HepG2 (cell line): ENCODE results near the gene GABBR2. TPM values are rescaled to one million over a fixed set of nuclear protein-coding genes. Genes with fewer than 3 reads are reported as not detected.

Source experiments
- ATAC-seq: fragments of 200-7000 bp; cut with Tn5 transposase; 3 replicates; pipeline ENCODE4 v1.9.1; 2020; ENCODE audit warnings: mild to moderate bottlenecking, moderate library complexity
- BruUV-seq: library from RNA; stranded (reverse); fragments of 400-500 nt; replicated peaks from 2 replicates; lab custom pipeline; 2021; lab: Mats Ljungman, UMichigan
- CTCF ChIA-PET: fragments of 300-600 bp; formaldehyde crosslinking; extraction: SDS; loops from one replicate; lab custom pipeline; 2021; ENCODE audit warnings: low total read pairs, inconsistent platforms, low intra/inter-chr PET ratio; lab: Yijun Ruan, JAX
- POLR2A ChIA-PET: fragments of 350-600 bp; sonication (Branson Sonifier 250); formaldehyde crosslinking; loops from one replicate; lab custom pipeline; 2020; ENCODE audit warnings: antibody characterized with exemption, inconsistent platforms; lab: Yijun Ruan, JAX
- DNase-seq: peaks from one replicate; pipeline ENCODE4 v3.0.0-alpha.2; 2015; ENCODE audit warnings: low spot score
- FAIRE-seq: peaks from 3 replicates; lab custom pipeline; 2011; peaks lifted over from hg19 to GRCh38; lab: Jason Lieb, UNC
- H2AFZ ChIP-seq: one replicate; pipeline ENCODE4 v1.6.1; 2011; ENCODE audit warnings: low read length, inconsistent platforms
- H3K27ac ChIP-seq: fragments of 300-600 bp; 3 replicates; pipeline ENCODE4 v1.8.0; 2011; ENCODE audit warnings: mixed run types, mild to moderate bottlenecking, mixed read lengths, low read length, inconsistent platforms; ENCODE audit not compliant: insufficient read depth; ENCODE audit errors: extremely low read length
- H3K27me3 ChIP-seq, 2 experiments: fragments of 200-600 bp in 1 of 2; 2 replicates in 1 of 2; 3 replicates in 1 of 2; pipeline versions ENCODE4 v1.6.0 to v1.8.0; 2011; ENCODE audit warnings: low read length in 2 of 2, mild to moderate bottlenecking in 2 of 2, moderate library complexity in 2 of 2, inconsistent platforms in 1 of 2; ENCODE audit not compliant: insufficient read depth in 2 of 2, control insufficient read depth in 1 of 2
- H3K36me3 ChIP-seq, 2 experiments: fragments of 200-600 bp in 1 of 2; replicated peaks in 1 of 2; 2 replicates in 1 of 2; 3 replicates in 1 of 2; pipeline versions ENCODE4 v1.5.1 to v1.8.0; 2011; ENCODE audit warnings: low read length in 2 of 2, inconsistent platforms in 1 of 2; ENCODE audit not compliant: insufficient read depth in 2 of 2, control insufficient read depth in 1 of 2
- H3K4me1 ChIP-seq: 2 replicates; pipeline ENCODE4 v1.5.1; 2012; ENCODE audit warnings: low read length, inconsistent platforms; ENCODE audit not compliant: insufficient read depth
- H3K4me2 ChIP-seq: 2 replicates; pipeline ENCODE4 v1.6.0; 2011; ENCODE audit warnings: low read depth, low read length, inconsistent platforms
- H3K4me3 ChIP-seq, 3 experiments: fragments of 200-600 bp in 1 of 3; sonication (generic), shearing (Covaris generic) in 1 of 3; replicated peaks in 1 of 3; 2 replicates each; pipeline ENCODE4 v1.5.1; 2011 to 2016; ENCODE audit warnings: low read length in 3 of 3, inconsistent platforms in 2 of 3, low read depth in 2 of 3, mild to moderate bottlenecking in 2 of 3, control low read depth in 1 of 3, mixed read lengths in 1 of 3; ENCODE audit not compliant: insufficient read depth in 1 of 3
- H3K79me2 ChIP-seq: one replicate; pipeline ENCODE4 v1.6.1; 2011; ENCODE audit warnings: low read length, inconsistent platforms; ENCODE audit not compliant: insufficient read depth
- H3K9ac ChIP-seq: 2 replicates; pipeline ENCODE4 v1.6.0; 2011; ENCODE audit warnings: mild to moderate bottlenecking, low read depth, low read length, inconsistent platforms; ENCODE audit not compliant: insufficient read depth
- H3K9me3 ChIP-seq: 2 replicates; pipeline ENCODE4 v1.5.1; 2012; ENCODE audit warnings: mild to moderate bottlenecking, low read length
- H4K20me1 ChIP-seq: 2 replicates; pipeline ENCODE4 v1.6.0; 2011; ENCODE audit warnings: inconsistent platforms, mild to moderate bottlenecking, low read length, moderate library complexity; ENCODE audit not compliant: insufficient read depth
- EZH2 ChIP-seq: conservative IDR thresholded peaks from 2 replicates; pipeline ENCODE4 v1.6.1; 2012; ENCODE audit warnings: mild to moderate bottlenecking, low read depth, low read length, moderate library complexity
- GLI4 ChIP-seq: sonication (generic); formaldehyde crosslinking; IDR thresholded peaks from 2 replicates; pipeline ENCODE4 v1.5.1; 2020; ENCODE audit warnings: missing genetic modification reagents, mild to moderate bottlenecking, moderate library complexity, borderline replicate concordance
- HMG20B ChIP-seq: conservative IDR thresholded peaks from 2 replicates; pipeline ENCODE4 v1.6.1; 2016; ENCODE audit warnings: missing genetic modification reagents, missing compliant biosample characterization
- KDM2A ChIP-seq: sonication (generic); formaldehyde crosslinking; IDR thresholded peaks from 2 replicates; pipeline ENCODE4 v1.4.0; 2020; ENCODE audit warnings: low read depth, missing genetic modification reagents, borderline replicate concordance
- MED1 ChIP-seq: sonication (generic); formaldehyde crosslinking; IDR thresholded peaks from 2 replicates; pipeline ENCODE4 v1.4.0; 2020; ENCODE audit warnings: missing genetic modification reagents
- PAF1 ChIP-seq: IDR thresholded peaks from 2 replicates; pipeline ENCODE4 v1.6.1; 2016; ENCODE audit warnings: missing genetic modification reagents, missing compliant biosample characterization
- TOPORS ChIP-seq: sonication (generic); formaldehyde crosslinking; IDR thresholded peaks from 2 replicates; pipeline ENCODE4 v1.8.0; 2023; ENCODE audit warnings: mild to moderate bottlenecking, missing genetic modification reagents
- TP53 ChIP-seq: sonication (generic); formaldehyde crosslinking; conservative IDR thresholded peaks from 2 replicates; pipeline ENCODE4 v1.4.0; 2020; ENCODE audit warnings: missing genetic modification reagents
- ZBTB21 ChIP-seq: sonication (generic); formaldehyde crosslinking; IDR thresholded peaks from 2 replicates; pipeline ENCODE4 v1.4.0; 2020; ENCODE audit warnings: missing genetic modification reagents
- ZHX2 ChIP-seq, 2 experiments: sonication (generic) in 1 of 2; formaldehyde crosslinking in 1 of 2; IDR thresholded peaks; 2 replicates each; pipeline versions ENCODE4 v1.6.1 to v1.9.0; 2014 to 2022; ENCODE audit warnings: antibody characterized with exemption in 1 of 2, borderline replicate concordance in 1 of 2, inconsistent platforms in 1 of 2, low read depth in 1 of 2, missing genetic modification reagents in 1 of 2
- ZNF160 ChIP-seq: sonication (generic); formaldehyde crosslinking; IDR thresholded peaks from 2 replicates; pipeline ENCODE4 v1.8.0; 2022; ENCODE audit warnings: mild to moderate bottlenecking, inconsistent platforms, missing genetic modification reagents
- ZNF337 ChIP-seq: sonication (generic); formaldehyde crosslinking; IDR thresholded peaks from 2 replicates; pipeline ENCODE4 v1.5.1; 2020; ENCODE audit warnings: missing genetic modification reagents, low read depth, mild to moderate bottlenecking, borderline replicate concordance
- ZNF343 ChIP-seq: sonication (generic); formaldehyde crosslinking; IDR thresholded peaks from 2 replicates; pipeline ENCODE4 v1.4.0; 2020; ENCODE audit warnings: mild to moderate bottlenecking, missing genetic modification reagents
- ZNF503 ChIP-seq: sonication (generic); formaldehyde crosslinking; IDR thresholded peaks from 2 replicates; pipeline ENCODE4 v1.4.0; 2020; ENCODE audit warnings: missing genetic modification reagents
- ZNF704 ChIP-seq: sonication (generic); formaldehyde crosslinking; IDR thresholded peaks from 2 replicates; pipeline ENCODE4 v1.8.1; 2023; ENCODE audit warnings: mild to moderate bottlenecking, inconsistent platforms, moderate library complexity, missing genetic modification reagents, borderline replicate concordance
- WGBS: methylation state at CpG from one replicate; pipeline ENCODE4 v1.1.6; 2017; ENCODE audit warnings: low lambda C conversion rate; 5-methylcytosine and 5-hydroxymethylcytosine counted together
- in situ Hi-C: cut with HindIII; loops from 2 replicates; pipeline ENCODE4 v1.10.0; 2017; ENCODE audit warnings: low pct_unique_long_range_greater_than_20kb; ENCODE audit not compliant: extremely low pct_ligation_motif_present
- intact Hi-C: fragments of 100-400 bp; cut with micrococcal nuclease; formaldehyde crosslinking; loops from one replicate; pipeline ENCODE4 v1.10.0; 2022; ENCODE audit not compliant: unreplicated experiment
- polyA plus RNA-seq, 8 experiments: library from polyadenylated mRNA; depleted of rRNA in 3 of 8; stranded (reverse) in 7 of 8; unstranded in 1 of 8; fragments of >200 nt; fragmentation: Illumina TruSeq in 4 of 8; extraction: Trizol in 4 of 8; gene quantifications; 2 replicates each; pipeline versions ENCODE4 v1.2.1 to v1.2.3, GENCODE V29; 2011 to 2016; ENCODE audit warnings: low read depth in 4 of 8, missing spikeins in 1 of 8, mixed read lengths in 1 of 8; ENCODE audit not compliant: insufficient read depth in 1 of 8
- total RNA-seq, 5 experiments: library from RNA; depleted of rRNA; stranded (reverse); fragments of >200 nt; fragmentation: Illumina TruSeq; extraction: Trizol; gene quantifications; 2 replicates each; pipeline ENCODE4 v1.2.3, GENCODE V29; 2016; ENCODE audit warnings: low read depth in 1 of 5

The GABBR2 gene
- total and polyA plus RNA-seq, 2 of the 13 experiments (the other 11 are each of a cell fraction or from before 2014, with no cell fraction given), result 0.02 TPM; not detected in 1

DNA sequence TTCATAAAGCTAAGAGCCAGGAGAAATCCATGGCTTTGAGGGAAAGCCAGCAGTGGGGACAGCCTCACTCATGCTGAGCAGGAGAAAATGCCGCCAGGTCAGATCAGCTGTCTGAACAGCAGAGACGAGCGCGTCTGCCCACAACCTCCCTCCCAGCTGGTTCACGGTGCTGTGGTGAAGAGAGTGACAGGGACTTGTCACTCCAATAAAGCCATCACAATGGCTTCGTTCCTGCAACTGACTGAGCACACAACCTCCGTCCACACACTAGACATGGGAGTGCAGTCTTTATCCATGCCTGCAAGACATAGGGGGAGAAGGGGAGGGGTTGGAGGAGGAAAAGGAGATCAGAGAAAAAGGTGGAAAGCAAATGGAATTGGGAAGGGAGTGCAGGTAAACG is 206.9 kb downstream of the GABBR2 start:
- Histone ChIP-seq H3K4me1 (no peaks in the 10 kb centered on the region), H3K4me2 (no peak overlapping the region), H3K36me3 (no peaks in the 10 kb centered on the region), H3K27me3 (peaks cover 0 to 6% of the 10 kb centered on the region in 2 experiments; a peak in 1 of 5 replicates), H4K20me1 (no peaks in the 10 kb centered on the region), H2AFZ (no peak overlapping the region), H3K9me3 (no peaks in the 10 kb centered on the region), H3K9ac (no peak overlapping the region), H3K4me3 (no peak overlapping the region), H3K27ac (no peak overlapping the region), H3K79me2 (no peaks in the 10 kb centered on the region)
- DNase-seq (no peak), ATAC-seq (no peak), FAIRE-seq (no peak)
- 57% methylated on average over 8 of the region's 8 CpGs for WGBS
- in situ Hi-C loops, result no loop called here
- intact Hi-C loops, result no loop called here
- ChIA-PET POLR2A (no interaction called here), CTCF (no interaction called here)
- no TSS peak for BruUV-seq
- no peak for TF ChIP-seq EZH2
- no peak for TF ChIP-seq ZNF503 (CRISPR knock-in tag)
- no peak for TF ChIP-seq TP53 (CRISPR knock-in tag)
- no peak for TF ChIP-seq GLI4 (CRISPR knock-in tag)
- no peak for TF ChIP-seq PAF1 (CRISPR knock-in tag)
- TF ChIP-seq HMG20B (CRISPR knock-in tag), result no peak
- no peak for TF ChIP-seq ZNF337 (CRISPR knock-in tag)
- no peak for TF ChIP-seq ZNF160 (CRISPR knock-in tag)
- no peak for TF ChIP-seq TOPORS
- TF ChIP-seq ZNF704, result no peak
- TF ChIP-seq ZHX2 (IDR thresholded peaks at IDR 0.05; ENCODE audit: low read depth), result no peak
- TF ChIP-seq ZHX2 (CRISPR knock-in tag; IDR thresholded peaks at IDR 0.05; ENCODE audit: borderline replicate concordance), result no peak
- no peak for TF ChIP-seq ZNF343
- TF ChIP-seq ZBTB21 (CRISPR knock-in tag), result no peak
- TF ChIP-seq MED1, result no peak
- TF ChIP-seq KDM2A (CRISPR knock-in tag), result no peak
